HG03196 (cell line): Measurements from ENCODE around the gene VAC14.

Source experiments
- ATAC-seq: cut with Tn5 transposase; IDR thresholded peaks from one replicate; pipeline ENCODE4 v1.9.1; 2021; ENCODE audit not compliant: unreplicated experiment

Gene VAC14

GRCh38 chr16:70709457-70709856, 91.5 kb downstream of the VAC14 start:
- ATAC-seq, result no peak

- no peak for ATAC-seq
Observed at GRCh38 chr16:70708366-70709246, 92.4 kb downstream of the VAC14 start.

- no peak for ATAC-seq
Observed at GRCh38 chr16:70706948-70707465, 94.0 kb downstream of the VAC14 start.

GRCh38 chr16:70705056-70705455, 95.9 kb downstream of the VAC14 start:
- no peak for ATAC-seq

- ATAC-seq, result no peak
Observed at GRCh38 chr16:70704586-70704985, 96.4 kb downstream of the VAC14 start.

- no peak for ATAC-seq
Observed at GRCh38 chr16:70703835-70704381, 97.0 kb downstream of the VAC14 start.

- no peak for ATAC-seq
Observed at GRCh38 chr16:70703041-70703834, 97.7 kb downstream of the VAC14 start.

- no peak for ATAC-seq
Observed at GRCh38 chr16:70702624-70703023, 98.3 kb downstream of the VAC14 start.

- ATAC-seq, result no peak
Observed at GRCh38 chr16:70701998-70702397, 99.0 kb downstream of the VAC14 start.

GRCh38 chr16:70701596-70701995, 99.4 kb downstream of the VAC14 start:
- no peak for ATAC-seq

- ATAC-seq, result no peak
Observed at GRCh38 chr16:70701036-70701435, 99.9 kb downstream of the VAC14 start.

- no peak for ATAC-seq
Observed at GRCh38 chr16:70700101-70701020, 100.6 kb downstream of the VAC14 start.

- ATAC-seq, result no peak
Observed at GRCh38 chr16:70699696-70700095, 101.3 kb downstream of the VAC14 start.

GRCh38 chr16:70698901-70699300, 102.1 kb downstream of the VAC14 start:
- ATAC-seq, result no peak

- no peak for ATAC-seq
Observed at GRCh38 chr16:70697594-70698170, 103.3 kb downstream of the VAC14 start.

- ATAC-seq, result no peak
Observed at GRCh38 chr16:70696952-70697593, 103.9 kb downstream of the VAC14 start.

- ATAC-seq, result no peak
Observed at GRCh38 chr16:70696355-70696754, 104.6 kb downstream of the VAC14 start.

- no peak for ATAC-seq
Observed at GRCh38 chr16:70695331-70696070, 105.5 kb downstream of the VAC14 start.

GRCh38 chr16:70694868-70695218, 106.1 kb downstream of the VAC14 start:
- ATAC-seq, result no peak
